ENCODE data around the gene TESMIN.

DNA sequence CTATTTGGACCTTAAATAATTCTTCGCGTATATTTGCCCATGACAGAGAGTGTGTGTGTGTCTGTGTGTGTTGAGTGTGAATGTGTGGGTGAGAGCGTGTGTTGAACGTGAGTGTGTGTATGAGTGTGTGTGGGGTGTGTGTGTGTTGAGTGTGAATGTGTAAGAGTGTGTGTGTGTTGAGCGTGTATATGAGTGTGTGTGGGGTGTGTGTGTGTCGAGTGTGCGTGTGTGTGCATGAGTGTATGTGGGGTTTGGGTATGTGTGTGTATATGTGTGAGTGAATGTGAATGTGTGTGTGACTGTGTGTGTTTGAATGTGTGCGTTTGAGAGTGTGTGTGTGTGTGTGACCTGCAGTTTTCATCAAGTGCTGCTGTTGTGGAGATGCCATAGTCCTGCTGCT is 40.2 kb downstream of the TESMIN start:
- TF ChIP-seq, protein P1, sequence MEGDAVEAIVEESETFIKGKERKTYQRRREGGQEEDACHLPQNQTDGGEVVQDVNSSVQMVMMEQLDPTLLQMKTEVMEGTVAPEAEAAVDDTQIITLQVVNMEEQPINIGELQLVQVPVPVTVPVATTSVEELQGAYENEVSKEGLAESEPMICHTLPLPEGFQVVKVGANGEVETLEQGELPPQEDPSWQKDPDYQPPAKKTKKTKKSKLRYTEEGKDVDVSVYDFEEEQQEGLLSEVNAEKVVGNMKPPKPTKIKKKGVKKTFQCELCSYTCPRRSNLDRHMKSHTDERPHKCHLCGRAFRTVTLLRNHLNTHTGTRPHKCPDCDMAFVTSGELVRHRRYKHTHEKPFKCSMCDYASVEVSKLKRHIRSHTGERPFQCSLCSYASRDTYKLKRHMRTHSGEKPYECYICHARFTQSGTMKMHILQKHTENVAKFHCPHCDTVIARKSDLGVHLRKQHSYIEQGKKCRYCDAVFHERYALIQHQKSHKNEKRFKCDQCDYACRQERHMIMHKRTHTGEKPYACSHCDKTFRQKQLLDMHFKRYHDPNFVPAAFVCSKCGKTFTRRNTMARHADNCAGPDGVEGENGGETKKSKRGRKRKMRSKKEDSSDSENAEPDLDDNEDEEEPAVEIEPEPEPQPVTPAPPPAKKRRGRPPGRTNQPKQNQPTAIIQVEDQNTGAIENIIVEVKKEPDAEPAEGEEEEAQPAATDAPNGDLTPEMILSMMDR (conservative IDR thresholded peaks at IDR 0.05) = no peak
- no peak for TF ChIP-seq ZFX (IDR thresholded peaks at IDR 0.05)
